Ammon's horn (tissue), 1 donor: ENCODE results near the gene CLDN24.

ENCODE experiments used
- DNase-seq: peaks from one replicate; pipeline ENCODE4 v3.0.0-alpha.2; 2016; ENCODE audit warnings: low spot score

CLDN24 gene

GRCh38 chr4:183321079-183321478 lies 1.1 kb downstream of the CLDN24 start:
- DNase-seq: no peak

GRCh38 chr4:183320211-183321059 lies 1.8 kb downstream of the CLDN24 start, which contains the start of gene CLDN22:
CLDN22 (minus strand) TSS chr4:183320276; CDS start chr4:183320218, 58 bp downstream.
- no peak for DNase-seq

GRCh38 chr4:183318656-183319055 lies 3.6 kb downstream of the CLDN24 start:
- no peak for DNase-seq

- DNase-seq: no peak
Observed at GRCh38 chr4:183314806-183315205, 7.4 kb downstream of the CLDN24 start.

- no peak for DNase-seq
Observed at GRCh38 chr4:183314336-183314735, 7.9 kb downstream of the CLDN24 start.

- no peak for DNase-seq
Observed at GRCh38 chr4:183312841-183313240, 9.4 kb downstream of the CLDN24 start.

GRCh38 chr4:183306811-183307210 lies 15.4 kb downstream of the CLDN24 start:
- no peak for DNase-seq

- no peak for DNase-seq
Observed at GRCh38 chr4:183304538-183304937, 17.7 kb downstream of the CLDN24 start.

- no peak for DNase-seq
Observed at GRCh38 chr4:183304067-183304466, 18.2 kb downstream of the CLDN24 start.

GRCh38 chr4:183303301-183303700 lies 18.9 kb downstream of the CLDN24 start:
- no peak for DNase-seq

- DNase-seq: no peak
Observed at GRCh38 chr4:183300655-183301054, 21.6 kb downstream of the CLDN24 start.

- DNase-seq: no peak
Observed at GRCh38 chr4:183300070-183300469, 22.2 kb downstream of the CLDN24 start.

- no peak for DNase-seq
Observed at GRCh38 chr4:183299464-183299863, 22.8 kb downstream of the CLDN24 start.

- no peak for DNase-seq
Observed at GRCh38 chr4:183297675-183298074, 24.6 kb downstream of the CLDN24 start.

- DNase-seq: no peak
Observed at GRCh38 chr4:183295711-183296110, 26.5 kb downstream of the CLDN24 start.

GRCh38 chr4:183291070-183291469 lies 31.2 kb downstream of the CLDN24 start:
- no peak for DNase-seq

GRCh38 chr4:183289688-183290087 lies 32.5 kb downstream of the CLDN24 start:
- no peak for DNase-seq

GRCh38 chr4:183288955-183289354 lies 33.3 kb downstream of the CLDN24 start:
- DNase-seq: no peak

- DNase-seq: no peak
Observed at GRCh38 chr4:183287677-183288076, 34.5 kb downstream of the CLDN24 start.

GRCh38 chr4:183287309-183287659 lies 34.9 kb downstream of the CLDN24 start:
- no peak for DNase-seq

- DNase-seq: no peak
Observed at GRCh38 chr4:183286590-183287308, 35.5 kb downstream of the CLDN24 start.

GRCh38 chr4:183285886-183286285 lies 36.3 kb downstream of the CLDN24 start:
- DNase-seq: no peak

GRCh38 chr4:183284965-183285364 lies 37.3 kb downstream of the CLDN24 start:
- DNase-seq: no peak
